Neural crest cell (in vitro differentiated cells): ENCODE data around the gene EPDR1. TPM values are rescaled to one million over a fixed set of nuclear protein-coding genes. Genes with fewer than 3 reads are reported as not detected.

Experiments used
- DNase-seq: peaks from one replicate; pipeline ENCODE4 v3.0.0; 2021; ENCODE audit warnings: low read depth, mixed read lengths, low spot score
- H3K27ac Mint-ChIP-seq: one replicate; pipeline ENCODE4 v1.8.0; 2021; ENCODE audit warnings: mild to moderate bottlenecking, mixed read lengths; ENCODE audit not compliant: unreplicated experiment
- H3K27me3 Mint-ChIP-seq: 2 replicates; pipeline ENCODE4 v1.8.0; 2021; ENCODE audit warnings: low read depth, mild to moderate bottlenecking, mixed read lengths
- H3K36me3 Mint-ChIP-seq: 2 replicates; pipeline ENCODE4 v1.8.0; 2021; ENCODE audit warnings: low read depth, mild to moderate bottlenecking, mixed read lengths
- H3K4me1 Mint-ChIP-seq: 2 replicates; pipeline ENCODE4 v1.8.0; 2021; ENCODE audit warnings: mixed read lengths
- H3K4me3 Mint-ChIP-seq: one replicate; pipeline ENCODE4 v1.8.0; 2021; ENCODE audit warnings: mild to moderate bottlenecking, mixed read lengths
- H3K9me3 Mint-ChIP-seq: 2 replicates; pipeline ENCODE4 v1.8.0; 2021; ENCODE audit warnings: mixed read lengths
- CTCF ChIP-seq: fragments of 200-600 bp; sonication (generic); conservative IDR thresholded peaks from 2 replicates; pipeline ENCODE4 v1.5.0; 2021; ENCODE audit warnings: antibody characterized with exemption, mild to moderate bottlenecking
- total RNA-seq: library from RNA; stranded (reverse); gene quantifications from 2 replicates; pipeline ENCODE4 v1.2.1, GENCODE V29; 2021

The EPDR1 gene
- total RNA-seq, 1 donor from 2014 or later, result 4.1 TPM

- Mint-ChIP-seq H3K4me1 (no peaks in the 10 kb centered on the region), H3K36me3 (no peaks in the 10 kb centered on the region), H3K27me3 (no peaks in the 10 kb centered on the region), H3K27ac (no peak overlapping the region), H3K9me3 (no peaks in the 10 kb centered on the region), H3K4me3 (no peak overlapping the region)
- TF ChIP-seq CTCF, result no peak
- DNase-seq, result no peak
Observed at GRCh38 chr7:37982423-37982822, 62.0 kb downstream of the EPDR1 start.

- Mint-ChIP-seq H3K9me3 (no peaks in the 10 kb centered on the region), H3K4me3 (no peak overlapping the region), H3K4me1 (no peaks in the 10 kb centered on the region), H3K27ac (peak overlapping the region; percentile 73), H3K36me3 (no peaks in the 10 kb centered on the region), H3K27me3 (no peaks in the 10 kb centered on the region)
- DNase-seq, result no peak
- no peak for TF ChIP-seq CTCF
Observed at GRCh38 chr7:37984750-37985390, 64.4 kb downstream of the EPDR1 start.

- no peak overlapping the region for H3K27ac Mint-ChIP-seq
- no peaks in the 10 kb centered on the region for H3K4me1 Mint-ChIP-seq
- H3K9me3 Mint-ChIP-seq, result no peaks in the 10 kb centered on the region
- DNase-seq, result no peak
- H3K27me3 Mint-ChIP-seq, result no peaks in the 10 kb centered on the region
- no peaks in the 10 kb centered on the region for H3K36me3 Mint-ChIP-seq
- no peak overlapping the region for H3K4me3 Mint-ChIP-seq
- TF ChIP-seq CTCF, result no peak
Observed at GRCh38 chr7:37986908-37987330, 66.5 kb downstream of the EPDR1 start.

- Mint-ChIP-seq H3K36me3 (no peaks in the 10 kb centered on the region), H3K9me3 (no peaks in the 10 kb centered on the region), H3K27me3 (no peaks in the 10 kb centered on the region), H3K27ac (no peak overlapping the region), H3K4me1 (no peaks in the 10 kb centered on the region), H3K4me3 (no peak overlapping the region)
- DNase-seq, result no peak
- no peak for TF ChIP-seq CTCF
Observed at GRCh38 chr7:37987732-37988131, 67.3 kb downstream of the EPDR1 start.

- TF ChIP-seq CTCF, result no peak
- no peaks in the 10 kb centered on the region for H3K27me3 Mint-ChIP-seq
- H3K9me3 Mint-ChIP-seq, result peaks cover 3% of the 10 kb centered on the region
- H3K4me3 Mint-ChIP-seq, result no peak overlapping the region
- no peak overlapping the region for H3K27ac Mint-ChIP-seq
- no peaks in the 10 kb centered on the region for H3K36me3 Mint-ChIP-seq
- H3K4me1 Mint-ChIP-seq, result no peaks in the 10 kb centered on the region
- DNase-seq, result no peak
Observed at GRCh38 chr7:37988721-37989650, 68.5 kb downstream of the EPDR1 start.
